Measurements from ENCODE around the gene ABL2.

Gene ABL2

DNA sequence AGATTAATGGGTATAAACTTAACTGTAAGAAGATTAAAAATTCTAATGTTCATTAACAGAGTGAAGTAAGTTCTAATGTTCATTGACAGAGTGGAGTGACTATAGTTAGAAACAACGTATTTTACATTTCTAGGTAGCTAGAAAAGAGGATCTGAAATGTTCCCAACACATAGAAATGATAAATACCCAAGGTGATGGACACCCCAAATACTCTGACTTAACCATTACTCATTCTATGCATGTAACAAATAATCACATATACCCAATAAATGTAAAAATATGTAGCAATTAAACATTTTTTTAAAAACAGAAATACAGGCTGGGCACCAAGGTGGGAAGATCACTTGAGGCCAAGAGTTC lies 62.1 kb downstream of the ABL2 start:
- Histone ChIP-seq H3K27me3 (ENCODE audit: control insufficient read depth, insufficient read depth, low read length) (no peaks in the 10 kb centered on the region), H3K4me1 (ENCODE audit: control insufficient read depth, insufficient read depth, low read length) (peaks cover 49% of the 10 kb centered on the region), H3K9ac (ENCODE audit: low read depth, low read length) (peak overlapping the region; percentile 32), H3K4me3 (ENCODE audit: low read length) (no peak overlapping the region), H3K36me3 (ENCODE audit: insufficient read depth, low read length) (no peaks in the 10 kb centered on the region), H3K4me2 (ENCODE audit: low read length) (peak overlapping the region; percentile 64), H3K9me3 (replicated peaks; ENCODE audit: low read length) (no peaks in the 10 kb centered on the region)

DNA sequence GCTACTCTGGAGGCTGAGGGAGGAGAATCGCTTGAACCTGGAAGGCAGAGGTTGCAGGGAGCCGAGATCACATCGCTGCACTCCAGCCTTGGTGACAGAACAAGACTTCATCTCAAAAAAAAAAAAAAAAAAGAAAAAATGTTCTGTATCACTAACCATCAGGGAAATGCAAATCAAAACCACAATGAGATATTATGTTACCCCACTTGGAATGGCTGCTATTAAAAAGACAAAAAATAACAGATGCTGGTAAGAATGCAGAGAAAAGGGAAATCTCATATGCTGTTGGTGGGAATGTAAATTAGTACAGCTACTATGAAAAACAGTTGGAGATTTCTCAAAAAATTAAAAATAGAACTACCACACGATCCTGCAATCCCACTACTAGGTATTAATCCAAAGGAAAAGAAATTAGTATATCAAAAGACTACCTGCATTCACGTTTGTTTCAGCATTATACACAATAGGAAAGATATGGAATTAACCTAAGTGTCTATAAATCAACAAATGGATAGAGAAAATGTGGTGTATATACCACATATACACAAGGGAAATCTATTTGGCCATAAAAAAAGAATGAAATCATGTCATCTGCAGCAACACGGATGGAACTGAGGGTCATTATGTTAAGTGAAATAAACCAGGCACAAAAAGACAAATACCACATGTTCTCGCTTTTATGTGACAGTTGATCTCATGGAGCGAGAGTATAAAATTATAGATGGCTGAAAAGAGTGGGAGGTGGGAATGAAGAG lies 62.6 kb downstream of the ABL2 start:
- Histone ChIP-seq H3K9ac (ENCODE audit: low read depth, low read length) (peak overlapping the region; percentile 32), H3K4me2 (ENCODE audit: low read length) (peak overlapping the region; percentile 64), H3K27me3 (ENCODE audit: control insufficient read depth, insufficient read depth, low read length) (no peaks in the 10 kb centered on the region), H3K4me3 (ENCODE audit: low read length) (no peak overlapping the region), H3K36me3 (ENCODE audit: insufficient read depth, low read length) (no peaks in the 10 kb centered on the region), H3K9me3 (replicated peaks; ENCODE audit: low read length) (no peaks in the 10 kb centered on the region), H3K4me1 (ENCODE audit: control insufficient read depth, insufficient read depth, low read length) (peaks cover 49% of the 10 kb centered on the region)

DNA sequence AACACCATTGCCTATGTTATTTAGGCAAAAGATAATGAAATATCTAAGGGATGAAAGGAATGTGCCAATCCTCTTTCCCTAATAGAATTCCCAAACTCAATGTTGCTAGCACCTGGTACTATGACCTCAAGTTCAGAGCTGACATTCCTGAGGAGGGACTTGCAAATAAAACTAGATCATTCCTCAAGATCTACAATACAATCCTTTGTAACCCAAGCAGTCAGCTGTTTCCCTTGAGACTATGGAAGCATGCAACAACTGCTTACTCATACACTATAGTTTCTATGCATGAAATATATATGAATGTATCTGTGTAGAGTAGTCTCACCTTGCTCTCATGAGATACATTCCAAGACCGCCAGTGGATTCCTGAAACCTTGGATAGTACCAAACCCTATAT lies 65.0 kb downstream of the ABL2 start:
- peaks cover 39% of the 10 kb centered on the region for H3K4me1 ChIP-seq (ENCODE audit: control insufficient read depth, insufficient read depth, low read length)
- no peaks in the 10 kb centered on the region for H3K27me3 ChIP-seq (ENCODE audit: control insufficient read depth, insufficient read depth, low read length)
- H3K4me2 ChIP-seq (ENCODE audit: low read length): no peak overlapping the region
- H3K36me3 ChIP-seq (ENCODE audit: insufficient read depth, low read length): no peaks in the 10 kb centered on the region
- no peaks in the 10 kb centered on the region for H3K9me3 ChIP-seq (replicated peaks; ENCODE audit: low read length)
- H3K4me3 ChIP-seq (ENCODE audit: low read length): no peak overlapping the region
- H3K9ac ChIP-seq (ENCODE audit: low read depth, low read length): no peak overlapping the region

DNA sequence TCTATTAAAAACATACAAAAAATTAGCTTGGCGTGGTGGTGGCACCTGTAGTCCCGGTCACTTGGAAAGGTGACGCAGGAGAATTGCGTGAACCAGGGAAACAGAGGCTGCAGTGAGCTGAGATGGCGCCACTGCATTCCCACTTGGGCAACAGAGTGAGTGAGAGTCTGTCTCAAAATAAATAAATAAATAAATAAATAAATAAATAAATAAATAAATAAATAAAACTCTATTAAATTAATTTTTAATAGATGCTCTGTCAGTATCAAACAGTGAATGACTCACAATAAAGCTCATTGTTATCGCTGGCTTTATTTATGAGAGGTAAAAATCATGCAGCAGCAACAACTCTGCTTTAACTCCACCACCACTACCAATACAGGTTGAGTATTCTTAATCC lies 72.8 kb downstream of the ABL2 start:
- no peak overlapping the region for H3K4me3 ChIP-seq (ENCODE audit: low read length)
- no peak overlapping the region for H3K9ac ChIP-seq (ENCODE audit: low read depth, low read length)

DNA sequence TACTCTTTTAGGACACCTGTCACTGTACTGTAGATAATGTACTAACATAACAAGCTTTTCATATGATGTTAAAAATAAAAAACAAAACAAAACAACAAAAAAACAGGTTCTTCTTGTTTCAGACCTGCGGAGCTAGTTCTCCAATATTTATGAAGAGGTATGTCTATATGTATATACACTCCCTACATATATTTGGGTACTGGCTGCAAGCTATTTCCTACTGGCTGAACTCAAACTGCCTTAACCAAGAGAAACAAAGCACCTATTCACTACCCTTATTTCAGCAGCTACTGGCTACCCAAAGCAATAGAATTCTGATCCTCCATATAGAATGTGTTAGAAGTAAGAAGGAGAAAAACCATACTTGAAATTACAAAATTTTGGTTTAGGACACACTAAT lies 73.5 kb downstream of the ABL2 start:
- Histone ChIP-seq H3K4me2 (ENCODE audit: low read length) (no peak overlapping the region), H3K4me1 (ENCODE audit: control insufficient read depth, insufficient read depth, low read length) (peaks cover 21% of the 10 kb centered on the region), H3K36me3 (ENCODE audit: insufficient read depth, low read length) (no peaks in the 10 kb centered on the region), H3K4me3 (ENCODE audit: low read length) (no peak overlapping the region), H3K27me3 (ENCODE audit: control insufficient read depth, insufficient read depth, low read length) (no peaks in the 10 kb centered on the region), H3K9me3 (replicated peaks; ENCODE audit: low read length) (no peaks in the 10 kb centered on the region), H3K9ac (ENCODE audit: low read depth, low read length) (no peak overlapping the region)

More for the DNA sequence above, 72.8 kb downstream of the ABL2 start:
- H3K4me1 ChIP-seq (ENCODE audit: control insufficient read depth, insufficient read depth, low read length): peaks cover 21% of the 10 kb centered on the region
- H3K36me3 ChIP-seq (ENCODE audit: insufficient read depth, low read length): no peaks in the 10 kb centered on the region
- no peak overlapping the region for H3K4me2 ChIP-seq (ENCODE audit: low read length)
- no peaks in the 10 kb centered on the region for H3K27me3 ChIP-seq (ENCODE audit: control insufficient read depth, insufficient read depth, low read length)
- H3K9me3 ChIP-seq (replicated peaks; ENCODE audit: low read length): no peaks in the 10 kb centered on the region

DNA sequence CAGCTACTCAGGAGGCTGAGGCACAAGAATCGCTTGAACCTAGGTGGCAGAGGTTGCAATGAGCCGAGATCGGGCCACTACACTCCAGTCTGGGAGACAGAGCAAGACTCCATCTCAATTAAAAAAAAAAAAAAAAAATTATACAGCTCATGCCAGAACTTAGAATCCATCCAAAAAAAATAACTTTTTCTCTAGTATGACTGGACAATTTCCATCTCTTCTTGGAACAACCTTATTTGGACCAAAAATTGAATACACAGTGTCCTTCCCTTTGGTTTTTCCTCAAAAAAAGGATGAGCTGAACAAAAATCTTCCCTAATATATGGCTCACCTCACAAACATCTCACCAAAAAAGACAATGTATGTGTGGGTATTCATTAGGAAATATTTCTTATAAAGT lies 73.9 kb downstream of the ABL2 start:
- Histone ChIP-seq H3K4me2 (ENCODE audit: low read length) (no peak overlapping the region), H3K4me3 (ENCODE audit: low read length) (no peak overlapping the region), H3K9me3 (replicated peaks; ENCODE audit: low read length) (no peaks in the 10 kb centered on the region), H3K9ac (ENCODE audit: low read depth, low read length) (no peak overlapping the region), H3K27me3 (ENCODE audit: control insufficient read depth, insufficient read depth, low read length) (no peaks in the 10 kb centered on the region), H3K4me1 (ENCODE audit: control insufficient read depth, insufficient read depth, low read length) (peaks cover 21% of the 10 kb centered on the region), H3K36me3 (ENCODE audit: insufficient read depth, low read length) (no peaks in the 10 kb centered on the region)

DNA sequence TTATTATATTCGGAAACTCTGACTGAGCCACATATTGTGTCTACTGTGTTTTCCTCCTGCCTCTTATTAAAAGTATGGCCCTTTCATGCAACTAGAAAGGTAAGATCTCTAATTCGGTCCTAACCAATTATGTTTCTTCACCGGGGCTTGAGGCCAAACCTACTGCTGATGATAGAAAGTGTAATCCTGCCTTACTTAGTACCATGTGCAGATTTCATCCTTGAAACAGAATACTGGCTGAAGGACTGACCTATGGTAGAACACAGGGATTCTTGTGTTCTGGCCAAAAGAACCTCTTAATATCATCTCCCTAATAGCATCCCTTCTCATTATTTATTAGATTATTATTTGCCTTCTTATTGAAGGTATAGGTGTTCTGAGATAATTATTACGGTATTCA lies 75.0 kb downstream of the ABL2 start:
- H3K4me1 ChIP-seq (ENCODE audit: control insufficient read depth, insufficient read depth, low read length): peaks cover 21% of the 10 kb centered on the region
- no peak overlapping the region for H3K4me3 ChIP-seq (ENCODE audit: low read length)
- H3K9ac ChIP-seq (ENCODE audit: low read depth, low read length): no peak overlapping the region

DNA sequence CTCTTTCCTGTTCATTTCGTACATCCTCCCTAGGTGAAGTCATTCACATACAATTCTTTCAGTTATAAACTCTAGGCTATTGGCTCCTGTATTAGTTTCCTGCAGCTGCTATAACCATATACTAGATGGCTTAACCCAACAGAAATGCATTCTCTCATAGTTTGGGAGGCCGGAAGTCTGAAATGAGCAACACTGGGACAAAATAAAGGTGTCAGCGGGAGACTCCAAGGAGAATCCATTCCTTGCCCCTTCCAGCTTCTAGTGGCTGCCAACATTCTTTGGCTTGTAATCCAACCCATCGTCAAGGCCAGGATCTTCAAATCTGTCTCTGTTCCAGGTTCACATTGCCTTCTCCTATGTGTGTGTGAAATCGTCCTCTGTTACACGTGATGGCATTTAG lies 76.3 kb downstream of the ABL2 start:
- Histone ChIP-seq H3K36me3 (ENCODE audit: insufficient read depth, low read length) (no peaks in the 10 kb centered on the region), H3K4me1 (ENCODE audit: control insufficient read depth, insufficient read depth, low read length) (peaks cover 21% of the 10 kb centered on the region), H3K9ac (ENCODE audit: low read depth, low read length) (no peak overlapping the region), H3K27me3 (ENCODE audit: control insufficient read depth, insufficient read depth, low read length) (no peaks in the 10 kb centered on the region), H3K4me3 (ENCODE audit: low read length) (no peak overlapping the region), H3K9me3 (replicated peaks; ENCODE audit: low read length) (no peaks in the 10 kb centered on the region), H3K4me2 (ENCODE audit: low read length) (peak overlapping the region; percentile 15)

More for the DNA sequence above, 75.0 kb downstream of the ABL2 start:
- Histone ChIP-seq H3K36me3 (ENCODE audit: insufficient read depth, low read length) (no peaks in the 10 kb centered on the region), H3K9me3 (replicated peaks; ENCODE audit: low read length) (no peaks in the 10 kb centered on the region), H3K4me2 (ENCODE audit: low read length) (no peak overlapping the region), H3K27me3 (ENCODE audit: control insufficient read depth, insufficient read depth, low read length) (no peaks in the 10 kb centered on the region)

DNA sequence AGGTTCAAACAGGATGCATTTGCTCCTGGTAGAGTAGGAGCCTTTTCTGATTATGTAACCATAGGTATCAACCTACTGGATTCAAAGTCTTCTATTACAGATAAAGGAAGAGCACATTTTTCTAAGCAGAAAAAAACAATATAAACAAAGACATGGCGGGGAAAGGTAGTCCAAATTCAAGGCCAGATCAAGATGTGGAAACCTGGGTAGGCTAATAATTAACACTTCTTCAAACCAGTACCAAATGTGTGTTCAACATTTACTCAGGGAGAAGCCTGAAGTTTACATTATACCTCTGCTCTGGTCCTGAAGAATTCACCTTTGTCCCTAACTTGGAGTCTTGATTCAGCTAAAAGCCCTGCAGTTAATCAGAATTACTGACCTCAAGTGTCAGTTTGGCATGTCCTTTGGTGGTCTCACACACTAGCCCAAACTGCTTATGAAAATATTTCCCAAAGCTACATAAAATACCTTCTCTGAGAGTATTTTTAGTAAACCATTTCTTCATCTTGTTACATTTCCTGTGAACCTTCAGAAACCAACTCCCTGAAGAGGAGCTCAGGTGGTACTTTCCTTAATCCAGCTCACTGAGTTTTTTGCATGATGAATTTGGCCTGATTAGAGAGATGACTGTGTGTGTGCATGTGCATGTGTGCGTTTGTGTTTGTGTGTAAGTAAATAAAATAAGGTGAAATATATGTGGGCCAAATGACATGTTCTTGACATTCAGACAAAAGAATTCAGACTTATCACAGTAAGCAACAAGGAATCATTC lies 77.4 kb downstream of the ABL2 start:
- Histone ChIP-seq H3K4me3 (ENCODE audit: low read length) (no peak overlapping the region), H3K4me1 (ENCODE audit: control insufficient read depth, insufficient read depth, low read length) (peaks cover 24% of the 10 kb centered on the region), H3K27me3 (ENCODE audit: control insufficient read depth, insufficient read depth, low read length) (no peaks in the 10 kb centered on the region), H3K9me3 (replicated peaks; ENCODE audit: low read length) (no peaks in the 10 kb centered on the region), H3K36me3 (ENCODE audit: insufficient read depth, low read length) (no peaks in the 10 kb centered on the region), H3K9ac (ENCODE audit: low read depth, low read length) (peak overlapping the region; percentile 10), H3K4me2 (ENCODE audit: low read length) (no peak overlapping the region)

DNA sequence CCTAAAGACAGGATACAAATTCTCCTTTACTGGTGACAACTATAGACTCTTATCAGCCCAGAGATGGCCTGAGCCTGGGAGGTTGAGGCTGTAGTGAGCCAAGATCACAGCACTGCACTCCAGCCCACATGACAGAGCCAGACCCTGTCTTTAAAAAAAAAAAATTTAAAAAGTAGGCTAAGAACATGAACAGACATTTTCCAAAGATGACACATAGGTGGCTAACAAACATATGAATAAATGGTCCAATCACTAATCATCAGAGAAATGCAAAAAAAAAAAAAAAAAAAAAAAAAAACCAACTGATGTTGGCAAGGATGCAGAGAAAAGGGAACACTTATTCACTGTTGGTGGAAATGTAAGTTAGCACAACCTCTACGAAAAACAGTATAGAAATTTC lies 82.6 kb downstream of the ABL2 start:
- Histone ChIP-seq H3K4me2 (ENCODE audit: low read length) (peak overlapping the region; percentile 50), H3K27me3 (ENCODE audit: control insufficient read depth, insufficient read depth, low read length) (no peaks in the 10 kb centered on the region), H3K9ac (ENCODE audit: low read depth, low read length) (peak overlapping the region; percentile 58), H3K4me3 (ENCODE audit: low read length) (no peak overlapping the region), H3K9me3 (replicated peaks; ENCODE audit: low read length) (no peaks in the 10 kb centered on the region), H3K4me1 (ENCODE audit: control insufficient read depth, insufficient read depth, low read length) (peaks cover 29% of the 10 kb centered on the region), H3K36me3 (ENCODE audit: insufficient read depth, low read length) (no peaks in the 10 kb centered on the region)

DNA sequence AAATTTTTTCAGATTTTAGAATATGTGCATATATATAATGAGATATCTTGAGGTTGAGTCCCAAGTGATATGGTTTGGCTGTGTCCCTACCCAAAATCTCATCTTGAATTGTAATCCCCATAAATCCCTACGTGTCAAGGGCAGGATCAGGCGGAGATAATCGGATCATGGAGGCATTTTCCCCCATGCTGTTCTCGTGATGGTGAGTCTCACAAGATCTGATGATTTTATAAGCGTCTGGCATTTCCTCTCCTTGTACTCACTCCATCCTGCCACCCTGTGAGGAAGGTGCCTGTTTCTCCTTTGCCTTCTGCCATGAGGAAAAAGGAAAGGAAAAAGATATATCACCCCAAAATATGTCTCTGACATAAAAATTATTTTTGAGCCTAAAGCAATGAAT lies 83.0 kb downstream of the ABL2 start:
- Histone ChIP-seq H3K4me1 (ENCODE audit: control insufficient read depth, insufficient read depth, low read length) (peaks cover 29% of the 10 kb centered on the region), H3K9ac (ENCODE audit: low read depth, low read length) (peak overlapping the region; percentile 58), H3K4me3 (ENCODE audit: low read length) (no peak overlapping the region), H3K27me3 (ENCODE audit: control insufficient read depth, insufficient read depth, low read length) (no peaks in the 10 kb centered on the region), H3K36me3 (ENCODE audit: insufficient read depth, low read length) (no peaks in the 10 kb centered on the region), H3K9me3 (replicated peaks; ENCODE audit: low read length) (no peaks in the 10 kb centered on the region), H3K4me2 (ENCODE audit: low read length) (peak overlapping the region; percentile 50)

DNA sequence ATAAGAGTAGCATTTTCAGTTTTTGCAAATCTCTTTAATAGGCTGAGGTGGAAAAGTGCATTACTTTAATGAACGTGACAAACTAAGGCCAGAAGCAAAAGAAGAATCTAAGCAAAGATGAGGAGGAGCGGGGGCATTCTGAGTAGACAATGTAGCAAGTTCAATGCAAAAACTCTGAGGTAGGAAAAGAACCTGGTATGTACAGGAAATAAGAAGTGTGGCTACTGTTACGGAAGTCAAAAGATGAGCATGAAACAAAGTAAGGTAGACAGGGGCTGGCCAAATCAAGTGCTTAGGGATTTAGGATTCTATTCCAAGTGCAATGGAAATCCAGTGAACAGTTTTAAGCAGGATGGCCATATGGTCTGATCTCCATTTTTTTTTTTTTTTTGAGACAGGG lies 84.0 kb downstream of the ABL2 start:
- Histone ChIP-seq H3K36me3 (ENCODE audit: insufficient read depth, low read length) (peaks cover 3% of the 10 kb centered on the region), H3K9ac (ENCODE audit: low read depth, low read length) (no peak overlapping the region), H3K9me3 (replicated peaks; ENCODE audit: low read length) (no peaks in the 10 kb centered on the region), H3K4me3 (ENCODE audit: low read length) (no peak overlapping the region), H3K27me3 (ENCODE audit: control insufficient read depth, insufficient read depth, low read length) (no peaks in the 10 kb centered on the region), H3K4me2 (ENCODE audit: low read length) (no peak overlapping the region), H3K4me1 (ENCODE audit: control insufficient read depth, insufficient read depth, low read length) (peaks cover 33% of the 10 kb centered on the region)

Data from skeletal muscle satellite cell (primary cell).